A172 (cell line): Measurements from ENCODE around the gene STRN4. TPM values are rescaled to one million over a fixed set of nuclear protein-coding genes. Genes with fewer than 3 reads are reported as not detected.
"Not testable (repeated sequence)": the region's sequence is repeated elsewhere in the genome, so short reads cannot be mapped to it uniquely, and the experiment has no call there.

Source experiments
- DNase-seq: peaks from one replicate; pipeline ENCODE4 v3.0.0-alpha.2; 2015; ENCODE audit warnings: low spot score
- total RNA-seq: library from RNA; depleted of rRNA; stranded (reverse); fragments of >200 nt; shearing (Covaris generic); gene quantifications from 2 replicates; pipeline ENCODE4 v1.2.3, GENCODE V29; 2014

STRN4 gene
- total RNA-seq, 1 experiment from 2014 or later: 47.9 TPM

DNA sequence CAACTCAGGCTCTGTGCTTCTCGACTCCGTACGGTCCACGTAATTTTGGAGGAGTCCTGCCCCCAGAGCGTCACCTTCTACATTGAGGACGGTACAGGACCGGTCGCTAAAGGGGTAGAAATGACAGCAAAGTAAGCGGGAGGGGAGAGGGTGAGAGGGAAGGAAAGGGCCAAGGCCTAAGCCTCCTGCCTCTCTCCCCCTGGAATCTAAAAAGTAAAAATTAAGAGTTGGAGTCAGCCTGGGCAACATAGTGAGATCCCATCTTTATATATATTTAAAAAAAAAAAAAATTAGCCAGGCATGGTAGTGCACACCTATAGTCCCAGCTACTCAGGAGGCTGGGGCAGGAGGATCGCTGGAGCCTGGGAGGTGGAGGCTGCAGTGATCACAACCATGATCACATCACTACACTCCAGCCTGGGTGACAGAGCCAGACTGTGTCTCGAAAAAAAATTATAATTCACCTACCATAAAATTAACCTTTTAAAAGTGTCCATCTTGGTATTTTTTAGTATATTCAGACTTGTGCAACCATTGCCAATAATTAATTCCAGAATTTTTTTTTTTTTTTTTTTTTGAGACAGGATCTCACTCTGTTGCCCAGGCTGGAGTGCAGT, 29.5 kb upstream of the STRN4 start:
- no peak for DNase-seq

DNA sequence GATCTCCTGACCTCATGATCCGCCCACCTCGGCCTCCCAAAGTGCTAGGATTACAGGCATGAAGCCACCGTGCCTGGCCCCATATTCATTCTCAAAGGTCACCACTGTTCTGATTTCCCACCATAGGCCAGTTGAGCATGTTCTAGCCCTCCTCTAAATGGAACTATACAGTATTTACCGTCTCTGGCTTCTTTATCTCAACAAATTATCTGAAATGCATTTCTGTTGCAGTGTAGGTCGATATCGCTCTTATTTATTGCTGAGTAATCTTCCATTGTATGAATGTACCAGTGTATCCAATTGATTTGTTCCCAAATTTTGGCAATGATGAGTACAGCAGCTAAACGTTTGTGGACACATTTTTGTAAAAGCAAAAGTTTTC, 26.8 kb upstream of the STRN4 start:
- DNase-seq: no peak

DNA sequence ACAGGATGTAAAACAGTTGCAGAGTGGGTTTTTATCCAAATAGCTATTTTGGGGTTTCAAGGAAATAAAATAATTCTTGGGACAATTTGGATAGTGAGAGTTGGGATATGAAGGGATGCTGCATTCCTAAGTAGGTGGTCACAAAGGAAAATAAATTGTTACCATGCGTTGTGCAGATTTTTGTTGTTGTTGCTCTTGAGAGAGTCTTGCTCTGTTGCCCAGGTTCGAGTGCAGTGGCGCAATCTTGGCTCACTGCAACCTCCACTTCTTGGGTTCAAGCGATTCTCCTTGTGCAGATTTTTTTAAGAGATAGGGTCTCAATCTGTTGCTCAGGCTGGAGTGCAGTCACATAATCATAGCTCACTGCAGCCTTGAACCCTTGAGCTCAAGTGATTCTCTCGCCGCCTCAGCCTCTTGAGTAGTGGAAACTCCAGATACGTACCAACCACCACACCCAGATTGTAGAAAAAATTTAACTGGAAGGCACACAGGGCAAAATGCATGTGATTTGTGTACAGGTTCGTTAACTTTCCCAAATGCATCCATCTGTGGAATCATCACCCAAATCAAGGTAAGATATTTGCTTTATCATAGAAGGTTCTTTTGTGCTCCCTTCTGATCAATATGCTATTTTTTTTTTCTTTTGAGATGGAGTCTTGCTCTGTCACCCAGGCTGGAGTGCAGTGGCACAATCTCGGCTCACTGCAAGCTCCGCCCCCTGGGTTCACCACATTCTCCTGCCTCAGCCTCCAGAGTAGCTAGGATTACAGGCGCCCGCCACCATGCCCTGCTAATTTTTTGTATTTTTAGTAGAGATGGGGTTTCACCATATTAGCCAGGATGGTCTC, 26.1 kb upstream of the STRN4 start:
- DNase-seq: no peak

DNA sequence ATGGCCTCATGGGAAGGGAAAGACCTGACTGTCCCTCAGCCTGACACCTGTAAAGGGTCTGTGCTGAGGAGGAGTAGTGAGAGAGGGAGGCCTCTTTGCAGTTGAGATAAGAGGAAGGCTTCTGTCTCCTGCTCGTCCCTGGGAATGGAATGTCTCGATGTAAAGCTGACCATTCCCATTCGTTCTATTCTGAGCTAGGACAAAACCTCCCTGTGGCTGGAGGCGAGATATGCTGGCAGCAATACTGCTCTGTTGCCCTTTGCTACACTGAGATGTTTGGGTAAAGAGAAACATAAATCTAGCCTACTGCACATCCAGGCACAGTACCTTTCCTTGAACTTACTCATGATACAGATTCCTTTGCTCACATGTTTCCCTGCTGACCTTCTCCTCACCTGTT, 22.5 kb upstream of the STRN4 start:
- DNase-seq: not testable (repeated sequence)

DNA sequence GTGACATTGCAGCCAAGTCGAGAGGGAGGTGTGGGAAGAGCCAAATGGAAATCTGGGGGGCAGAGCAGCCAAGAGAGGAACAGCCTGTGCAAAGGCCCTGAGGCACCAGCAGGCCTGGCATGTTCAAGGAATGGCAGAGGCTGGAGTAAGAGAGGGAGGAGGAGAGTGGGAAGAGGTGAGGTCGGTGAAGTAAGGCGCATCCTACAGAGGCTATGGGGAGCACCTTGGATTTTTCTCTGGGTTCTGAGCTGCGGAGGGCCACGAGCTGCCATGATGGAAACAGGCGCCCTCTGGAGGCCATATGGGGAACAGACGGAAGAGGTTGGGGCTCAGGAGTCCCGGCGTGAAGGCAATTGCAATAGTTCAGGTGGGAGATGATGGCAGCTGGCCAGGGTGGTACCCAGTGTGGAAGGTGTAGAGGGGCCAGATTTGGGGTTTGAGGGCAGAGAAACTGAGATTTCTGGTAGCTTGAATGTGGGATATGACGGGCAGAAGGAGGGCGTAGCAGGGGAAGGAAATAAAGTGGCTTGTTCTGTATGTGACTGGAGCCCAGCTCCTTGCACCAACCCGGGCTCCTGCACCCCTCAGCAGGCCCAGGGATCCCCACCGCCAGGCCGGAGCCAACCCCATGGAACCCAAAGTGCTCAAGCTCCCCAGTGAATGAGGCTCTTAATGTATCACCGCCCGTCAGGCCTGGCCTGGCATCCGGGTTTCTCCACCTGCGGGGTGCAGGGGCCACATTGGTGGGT, 20.5 kb upstream of the STRN4 start:
- no peak for DNase-seq

DNA sequence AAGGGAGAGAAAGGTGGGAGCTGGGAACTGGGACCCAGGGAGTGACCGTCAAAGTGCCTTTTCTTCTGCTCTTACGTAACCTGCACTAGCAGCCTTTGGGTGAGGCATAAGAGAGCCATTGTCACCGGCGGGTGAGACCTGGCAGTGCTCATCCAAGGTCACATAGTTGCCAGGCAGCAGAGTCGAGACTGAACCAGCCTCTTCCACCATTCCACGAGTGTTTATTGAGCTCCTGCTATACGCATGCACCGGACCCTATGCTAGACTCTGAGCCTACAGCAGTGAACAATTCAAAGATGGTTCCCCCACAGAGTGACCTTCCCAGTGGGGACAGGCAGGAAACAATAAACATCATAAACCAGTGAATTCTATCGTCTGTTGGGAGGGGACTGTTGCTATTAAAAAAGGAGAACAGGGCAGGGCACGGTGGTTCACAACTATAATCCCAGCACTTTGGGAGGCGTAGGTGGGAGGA, 18.6 kb upstream of the STRN4 start:
- no peak for DNase-seq

DNA sequence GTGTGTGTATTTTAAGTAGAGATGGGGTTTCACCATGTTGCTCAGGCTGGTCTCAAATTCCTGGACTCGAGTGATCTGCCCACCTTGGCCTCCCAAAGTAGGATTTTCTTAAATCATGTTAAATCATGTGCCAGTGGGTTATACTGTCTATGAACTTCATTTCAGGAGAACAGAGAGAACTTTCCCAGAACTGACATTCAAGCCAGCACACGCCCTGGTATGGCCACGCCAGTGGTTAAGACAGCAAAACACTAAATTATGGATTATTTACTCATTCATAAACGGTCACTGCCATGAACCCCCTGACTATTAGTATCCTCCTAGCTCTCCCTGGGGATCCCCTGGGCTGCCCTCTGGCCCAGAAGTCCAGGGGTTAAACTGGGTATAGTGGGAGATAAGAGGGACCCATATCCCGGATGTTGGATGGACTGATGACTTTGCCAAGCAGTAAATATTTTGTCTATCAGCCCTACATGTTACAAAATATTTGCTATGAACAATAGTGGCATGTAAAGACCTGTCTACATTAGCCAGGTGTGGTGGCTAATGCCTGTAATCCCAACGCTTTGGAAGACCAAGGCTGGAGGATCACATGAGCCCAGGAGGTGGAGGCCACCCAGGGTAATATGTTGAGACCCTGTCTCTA, 16.1 kb upstream of the STRN4 start:
- no peak for DNase-seq

DNA sequence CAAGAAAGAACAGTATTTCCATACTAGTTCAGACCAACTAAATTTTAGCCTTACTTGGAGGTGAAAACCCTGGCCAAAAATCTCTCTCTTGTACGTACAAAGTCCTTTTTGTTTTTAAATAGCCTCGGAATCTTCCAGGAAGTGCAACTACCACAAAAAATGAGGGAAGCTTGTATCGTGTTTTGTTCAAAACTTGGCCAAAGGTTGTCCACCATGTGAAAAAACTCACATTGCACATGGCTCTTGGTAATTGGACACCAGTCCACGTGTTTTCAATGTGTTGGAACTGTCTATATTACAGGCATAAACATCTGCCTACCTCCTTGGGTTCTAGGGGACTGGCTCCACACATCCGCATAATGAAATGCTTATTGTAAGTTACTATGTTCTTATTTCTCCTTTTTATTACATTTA, 15.2 kb upstream of the STRN4 start:
- DNase-seq: no peak

DNA sequence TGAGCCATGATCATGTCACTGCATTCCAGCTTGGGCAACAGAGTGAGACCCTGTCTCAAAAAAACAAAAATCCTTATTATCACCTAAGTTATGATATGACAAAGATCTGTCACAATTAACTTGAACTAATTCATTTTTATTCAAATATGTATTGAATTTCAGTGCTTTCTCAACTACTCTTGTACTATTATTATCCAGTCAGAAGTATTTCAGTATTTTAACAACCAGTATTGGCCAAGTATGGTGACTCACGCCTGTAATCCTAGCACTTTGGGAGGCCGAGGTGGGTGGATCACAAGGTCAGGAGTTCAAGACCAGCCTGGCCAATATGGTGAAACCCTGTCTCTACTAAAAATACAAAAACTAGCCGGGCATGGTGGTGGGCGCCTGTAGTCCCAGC, 14.6 kb upstream of the STRN4 start:
- DNase-seq: not testable (repeated sequence)

DNA sequence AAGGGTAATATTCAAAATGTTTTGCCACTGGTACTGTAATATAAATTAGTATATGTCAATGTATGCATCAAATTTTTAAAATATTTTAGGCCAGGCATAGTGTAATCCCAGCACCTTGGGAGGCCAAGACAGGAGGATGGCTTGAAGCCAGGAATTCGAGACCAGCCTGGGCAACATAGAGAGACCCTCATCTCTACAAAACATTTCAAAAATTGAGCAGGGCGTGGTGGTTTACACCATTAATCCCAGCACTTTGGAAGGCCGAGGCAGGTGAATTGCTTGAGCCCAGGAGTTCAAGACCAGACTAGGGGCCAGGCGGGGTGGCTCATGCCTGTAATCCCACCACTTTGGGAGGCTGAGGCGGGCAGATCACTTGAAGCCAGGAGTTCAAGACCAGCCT, 14.1 kb upstream of the STRN4 start:
- DNase-seq: no peak

DNA sequence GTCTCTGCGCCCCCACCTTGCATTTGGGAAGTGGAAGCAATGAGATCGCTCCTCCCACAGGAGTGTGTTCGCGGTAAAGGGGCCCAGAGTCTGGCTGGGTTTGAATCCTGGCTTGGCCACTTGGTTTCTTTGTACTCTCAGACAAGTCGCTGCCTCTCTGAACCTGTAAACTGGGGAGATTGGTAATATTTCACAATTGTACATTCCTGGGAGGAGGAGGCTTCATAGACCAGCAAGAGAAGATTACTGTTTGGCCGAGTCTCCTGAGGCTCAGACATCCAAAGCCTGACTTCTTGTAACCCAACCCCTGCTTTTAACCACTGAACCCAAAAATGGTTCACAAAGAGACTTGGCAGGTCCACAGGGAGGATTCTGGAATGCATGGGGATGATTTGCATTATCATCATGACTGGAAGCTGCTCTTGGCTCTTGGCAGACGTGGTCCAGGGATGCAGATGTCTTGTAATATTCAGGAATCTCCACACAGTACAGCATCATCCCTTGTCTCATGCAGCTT, 13.6 kb upstream of the STRN4 start:
- DNase-seq: no peak

DNA sequence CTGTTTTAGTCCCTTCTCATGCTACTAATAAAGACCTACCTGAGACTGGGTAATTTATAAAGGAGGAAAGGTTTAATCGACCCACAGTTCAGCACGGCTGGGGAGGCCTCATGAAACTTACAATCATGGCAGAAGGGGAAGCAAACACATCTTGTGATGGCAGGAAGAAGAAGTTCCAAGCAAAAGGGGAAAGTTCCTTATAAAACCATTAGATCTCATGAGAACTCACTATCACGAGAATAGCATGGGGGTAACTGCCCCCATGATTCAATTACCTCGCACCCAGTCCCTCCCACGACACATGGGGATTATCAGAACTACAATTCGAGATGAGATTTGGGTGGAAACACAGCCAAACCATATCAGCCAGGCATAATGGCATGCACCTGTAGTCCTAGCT, 13.0 kb upstream of the STRN4 start:
- DNase-seq: no peak

DNA sequence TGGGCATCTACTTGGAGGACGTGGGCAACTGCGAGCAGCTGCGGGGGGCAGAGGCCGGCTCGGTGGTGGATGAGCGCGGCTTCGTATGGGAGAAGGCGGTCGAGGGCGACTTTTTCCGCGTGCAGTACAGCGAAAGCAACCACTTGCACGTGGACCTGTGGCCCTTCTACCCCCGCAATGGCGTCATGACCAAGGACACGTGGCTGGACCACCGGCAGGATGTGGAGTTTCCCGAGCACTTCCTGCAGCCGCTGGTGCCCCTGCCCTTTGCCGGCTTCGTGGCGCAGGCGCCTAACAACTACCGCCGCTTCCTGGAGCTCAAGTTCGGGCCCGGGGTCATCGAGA, 10.3 kb upstream of the STRN4 start:
- no peak for DNase-seq

DNA sequence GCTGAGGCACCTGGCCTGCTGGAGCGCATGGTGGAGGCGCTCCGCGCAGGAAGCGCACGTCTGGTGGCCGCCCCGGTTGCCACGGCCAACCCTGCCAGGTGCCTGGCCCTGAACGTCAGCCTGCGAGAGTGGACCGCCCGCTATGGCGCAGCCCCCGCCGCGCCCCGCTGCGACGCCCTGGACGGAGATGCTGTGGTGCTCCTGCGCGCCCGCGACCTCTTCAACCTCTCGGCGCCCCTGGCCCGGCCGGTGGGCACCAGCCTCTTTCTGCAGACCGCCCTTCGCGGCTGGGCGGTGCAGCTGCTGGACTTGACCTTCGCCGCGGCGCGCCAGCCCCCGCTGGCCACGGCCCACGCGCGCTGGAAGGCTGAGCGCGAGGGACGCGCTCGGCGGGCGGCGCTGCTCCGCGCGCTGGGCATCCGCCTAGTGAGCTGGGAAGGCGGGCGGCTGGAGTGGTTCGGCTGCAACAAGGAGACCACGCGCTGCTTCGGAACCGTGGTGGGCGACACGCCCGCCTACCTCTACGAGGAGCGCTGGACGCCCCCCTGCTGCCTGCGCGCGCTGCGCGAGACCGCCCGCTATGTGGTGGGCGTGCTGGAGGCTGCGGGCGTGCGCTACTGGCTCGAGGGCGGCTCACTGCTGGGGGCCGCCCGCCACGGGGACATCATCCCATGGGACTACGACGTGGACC, 9.7 kb upstream of the STRN4 start:
- no peak for DNase-seq

DNA sequence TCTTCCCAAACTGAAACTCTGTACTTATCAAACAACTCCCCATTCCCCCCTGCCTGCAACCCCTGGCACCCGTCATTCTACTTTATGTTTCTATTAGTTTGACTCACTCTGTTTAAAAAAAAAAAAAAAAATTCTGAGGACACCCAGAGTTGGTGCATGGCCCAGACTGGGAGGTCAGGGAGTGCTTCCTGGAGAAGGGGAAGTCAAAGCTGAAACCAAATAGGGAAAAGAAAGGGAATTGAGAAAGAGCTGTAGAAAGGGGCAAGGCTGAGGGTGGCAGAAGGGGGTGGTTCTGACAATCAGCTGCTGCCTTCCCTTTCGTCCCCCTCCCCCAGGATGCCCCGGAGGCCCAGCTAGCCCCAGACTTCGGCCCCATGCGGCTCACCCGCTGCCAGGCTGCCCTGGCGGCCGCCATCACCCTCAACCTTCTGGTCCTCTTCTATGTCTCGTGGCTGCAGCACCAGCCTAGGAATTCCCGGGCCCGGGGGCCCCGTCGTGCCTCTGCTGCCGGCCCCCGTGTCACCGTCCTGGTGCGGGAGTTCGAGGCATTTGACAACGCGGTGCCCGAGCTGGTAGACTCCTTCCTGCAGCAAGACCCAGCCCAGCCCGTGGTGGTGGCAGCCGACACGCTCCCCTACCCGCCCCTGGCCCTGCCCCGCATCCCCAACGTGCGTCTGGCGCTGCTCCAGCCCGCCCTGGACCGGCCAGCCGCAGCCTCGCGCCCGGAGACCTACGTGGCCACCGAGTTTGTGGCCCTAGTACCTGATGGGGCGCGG, 9.0 kb upstream of the STRN4 start:
- no peak for DNase-seq

DNA sequence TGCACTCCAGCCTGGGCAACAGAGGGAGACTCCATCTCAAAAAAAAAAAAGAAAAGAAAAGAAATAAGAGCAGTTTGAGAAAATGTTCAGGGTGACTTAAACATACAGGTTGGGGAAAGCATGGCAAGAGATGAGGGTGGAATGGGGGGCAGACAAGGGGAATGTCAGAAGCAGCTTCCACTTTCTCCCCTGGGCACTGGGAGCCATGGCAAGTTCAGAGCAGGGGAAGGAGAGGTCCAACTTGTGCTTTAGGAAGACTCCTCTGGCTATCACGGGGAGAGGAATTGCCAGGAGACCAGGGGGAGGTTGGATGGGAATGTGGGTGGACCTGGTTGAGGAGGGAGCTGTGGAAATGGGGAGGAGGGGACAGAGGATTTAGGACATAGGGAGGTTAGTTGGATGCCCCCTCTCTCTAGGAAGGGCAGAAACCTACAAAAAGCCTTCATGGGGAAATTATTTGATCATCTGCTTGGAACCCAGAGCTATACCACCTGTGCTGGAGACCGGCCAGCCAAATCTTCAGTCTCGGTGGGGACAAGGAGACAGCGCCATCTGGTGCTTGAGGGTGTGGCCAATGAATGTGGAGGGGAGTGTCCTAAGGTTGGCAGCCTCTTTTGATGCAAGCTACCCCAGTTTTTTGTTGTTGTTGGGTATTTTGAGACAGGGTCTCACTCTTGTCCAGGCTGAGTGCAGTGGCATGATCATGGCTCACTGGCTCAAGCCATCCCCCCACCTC, 7.3 kb upstream of the STRN4 start:
- no peak for DNase-seq

DNA sequence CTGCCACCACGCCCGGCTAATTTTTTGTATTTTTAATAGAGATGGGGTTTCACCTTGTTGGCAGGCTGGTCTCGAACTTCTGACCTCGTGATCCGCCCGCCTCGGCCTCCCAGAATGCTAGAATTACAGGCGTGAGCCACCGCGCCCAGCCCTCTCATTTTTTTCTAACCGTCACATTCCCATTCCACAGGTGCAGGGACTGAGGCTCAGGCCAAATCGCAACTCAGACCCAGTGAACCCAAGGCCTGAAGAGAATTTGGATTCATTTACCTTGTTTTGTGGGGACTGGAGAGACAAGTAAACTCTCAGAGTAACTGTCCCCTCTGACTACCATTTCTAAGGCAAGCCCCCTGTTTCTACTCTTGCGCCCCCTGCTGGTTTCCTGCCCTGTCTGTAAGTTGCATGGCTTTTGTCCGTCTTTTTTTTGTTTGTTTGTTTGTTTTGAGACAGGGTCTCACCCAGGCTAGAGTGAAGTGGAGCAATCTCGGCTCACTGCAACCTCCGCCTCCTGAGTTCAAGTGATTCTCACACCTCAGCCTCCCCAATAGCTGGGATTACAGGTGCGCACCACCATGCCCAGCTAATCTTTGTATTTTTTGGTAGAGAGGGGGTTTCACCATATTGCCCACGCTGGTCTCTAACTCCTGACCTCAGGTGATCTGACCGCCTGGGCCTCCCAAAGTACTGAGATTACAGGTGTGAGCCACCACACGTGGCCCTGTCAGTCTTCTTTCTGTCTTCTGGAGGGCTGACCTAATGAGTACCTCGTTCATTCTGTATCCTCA, 2.3 kb upstream of the STRN4 start:
- no peak for DNase-seq

DNA sequence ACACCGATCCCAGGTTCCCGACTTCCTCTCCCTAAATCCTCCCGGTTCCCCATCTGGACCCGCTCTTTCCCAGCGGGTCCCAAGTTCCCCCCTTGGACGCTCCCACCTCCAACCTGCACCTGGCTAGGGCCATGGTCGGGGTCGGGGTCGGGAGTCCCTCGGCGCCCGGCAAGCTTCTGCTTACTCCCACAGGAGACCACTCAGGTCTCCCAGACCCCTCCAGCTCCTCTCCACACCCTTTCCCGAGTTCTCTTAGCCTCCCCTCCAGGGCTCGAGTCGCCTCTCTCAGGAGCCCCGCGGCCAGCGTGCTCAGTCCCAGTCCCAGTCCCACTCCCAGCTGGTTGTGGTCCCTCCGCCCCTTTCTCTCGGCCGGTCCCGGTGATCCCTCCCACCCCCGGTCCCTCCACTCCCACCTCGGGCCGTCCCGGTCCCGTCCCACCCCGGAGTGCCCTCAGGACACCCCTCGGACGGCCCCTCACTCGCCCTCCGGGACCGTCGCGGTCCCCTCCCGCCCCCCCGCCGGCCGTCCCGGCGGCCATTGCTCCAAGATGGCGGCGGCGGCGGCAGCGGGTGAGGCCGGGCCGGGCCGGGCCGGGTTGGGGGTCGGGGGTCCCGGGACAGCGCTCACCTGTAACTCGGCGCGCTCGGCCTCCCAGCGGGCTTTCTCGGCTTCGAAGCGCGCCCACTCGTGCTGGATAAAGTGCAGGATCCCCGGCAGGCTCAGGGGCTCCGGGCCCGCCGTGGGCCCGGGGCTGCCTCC, 549 bp downstream of the STRN4 start, which contains the start of gene FKRP:
Gene FKRP (plus strand): TSS at position 537 of the 760 bp plus-strand sequence. CDS start 9,394 bp downstream, outside the sequence.
- no peak for DNase-seq
